ENCODE data around the gene MS4A5. TPM values are rescaled to one million over a fixed set of nuclear protein-coding genes. Genes with fewer than 3 reads are reported as not detected.

MS4A5 gene
- total RNA-seq (not detected), polyA plus RNA-seq (not detected)
- long read RNA-seq, donor 1, result 0 reads
- long read RNA-seq, donor 2, result 0 reads
- long read RNA-seq, donor 3, result 0 reads

GRCh38 chr11:60429272-60429671, at the start of gene MS4A5:
TSS of gene MS4A5 (plus strand) at chr11:60429572. CDS start at chr11:60429675, 103 bp downstream.
- WGBS, 2 donors, result 96 to 97% methylated on average over 5 of the region's 5 CpGs
- ATAC-seq (no peak), DNase-seq (no peak)
- H3K4me3 ChIP-seq, result no peak within 1 kb of the TSS
- TF ChIP-seq CTCF (IDR thresholded peaks at IDR 0.05), result no peak
- no peak within 1 kb of the TSS for H3K27ac ChIP-seq
- H3K36me3 ChIP-seq, result no peaks in the 10 kb centered on the region
- H3K9me3 ChIP-seq, result no peaks in the 10 kb centered on the region
- H3K27me3 ChIP-seq, result peaks cover 0 to 3% (median 0%) of the 10 kb centered on the region in 7 donors
- intact Hi-C loops (cut with DNase I), result no loop called here
- no peaks in the 10 kb centered on the region for H3K4me1 ChIP-seq

- ATAC-seq (peak; percentile 24 to 83 (median 57)), DNase-seq (no peak)
- intact Hi-C loops (cut with DNase I), result no loop called here
- Histone ChIP-seq H3K9me3 (peaks cover 0 to 4% (median 0%) of the 10 kb centered on the region in 11 donors), H3K4me3 (no peak overlapping the region), H3K4me1 (peaks cover 0 to 44% (median 0%) of the 10 kb centered on the region in 9 donors), H3K27me3 (peaks cover 0 to 3% (median 0%) of the 10 kb centered on the region in 7 donors), H3K27ac (peak overlapping the region in 1 of 10 donors; percentile 69), H3K36me3 (peaks cover 0 to 42% (median 0%) of the 10 kb centered on the region in 9 donors)
- WGBS, 2 donors, result 53 to 64% methylated on average over 5 of the region's 5 CpGs
- no peak for TF ChIP-seq CTCF (IDR thresholded peaks at IDR 0.05)
Observed at GRCh38 chr11:60389279-60389910, 40.0 kb upstream of the MS4A5 start.

- Histone ChIP-seq H3K36me3 (peaks cover 0 to 33% (median 0%) of the 10 kb centered on the region in 9 donors), H3K4me3 (no peak overlapping the region), H3K4me1 (peaks cover 0 to 44% (median 0%) of the 10 kb centered on the region in 9 donors), H3K9me3 (peaks cover 0 to 4% (median 0%) of the 10 kb centered on the region in 11 donors), H3K27ac (peak overlapping the region in 1 of 10 donors; percentile 69), H3K27me3 (peaks cover 0 to 3% (median 0%) of the 10 kb centered on the region in 7 donors)
- DNase-seq (no peak), ATAC-seq (no peak)
- intact Hi-C loops (cut with DNase I), result no loop called here
- no peak for TF ChIP-seq CTCF (IDR thresholded peaks at IDR 0.05)
Observed at GRCh38 chr11:60390419-60390818, 39.0 kb upstream of the MS4A5 start.

GRCh38 chr11:60392361-60392760, 37.0 kb upstream of the MS4A5 start:
- H3K4me1 ChIP-seq, result peaks cover 0 to 49% (median 0%) of the 10 kb centered on the region in 9 donors
- DNase-seq (no peak), ATAC-seq (no peak)
- intact Hi-C loops (cut with DNase I), result no loop called here
- 84 to 87% methylated on average over 2 of the region's 2 CpGs for WGBS, 2 donors
- no peaks in the 10 kb centered on the region for H3K27me3 ChIP-seq
- peak overlapping the region in 1 of 10 donors; percentile 20 for H3K27ac ChIP-seq
- no peaks in the 10 kb centered on the region for H3K9me3 ChIP-seq
- H3K4me3 ChIP-seq, result no peak overlapping the region
- TF ChIP-seq CTCF (IDR thresholded peaks at IDR 0.05), result no peak
- peaks cover 0 to 15% (median 0%) of the 10 kb centered on the region in 9 donors for H3K36me3 ChIP-seq
